ENCODE results near the gene RBMXL3. TPM values are rescaled to one million over a fixed set of nuclear protein-coding genes. Genes with fewer than 3 reads are reported as not detected.
"Not testable (repeated sequence)": the region's sequence is repeated elsewhere in the genome, so short reads cannot be mapped to it uniquely, and the experiment has no call there.

RBMXL3 gene
- total RNA-seq, 2 experiments from 2014 or later, result not detected

DNA sequence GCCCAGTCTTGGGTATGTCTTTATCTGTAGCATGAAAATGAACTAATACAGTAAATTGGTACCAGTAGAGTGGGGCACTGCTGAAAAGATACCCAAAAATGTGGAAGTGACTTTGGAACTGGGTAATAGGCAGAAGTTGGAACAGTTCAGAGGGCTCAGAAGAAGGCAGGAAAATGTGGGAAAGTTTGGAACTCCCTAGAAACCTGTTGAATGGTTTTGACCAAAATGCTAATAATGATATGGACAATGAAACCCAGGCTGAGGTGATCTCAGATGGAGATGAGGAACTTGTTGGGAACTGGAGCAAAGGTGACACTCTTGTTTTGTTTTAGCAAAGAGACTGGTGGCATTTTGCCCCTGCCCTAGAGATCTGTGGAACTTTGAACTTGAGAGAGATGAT, 20.3 kb downstream of the RBMXL3 start:
- H3K27me3 Mint-ChIP-seq; H3K27ac Mint-ChIP-seq; ATAC-seq; H3K4me3 Mint-ChIP-seq; DNase-seq; H3K4me1 Mint-ChIP-seq; CTCF ChIA-PET; H3K9me3 Mint-ChIP-seq (ENCODE audit: low read depth); H3K36me3 Mint-ChIP-seq: not testable (repeated sequence)

- ATAC-seq, result no peak
- no peaks in the 10 kb centered on the region for H3K9me3 Mint-ChIP-seq (ENCODE audit: low read depth)
- CTCF ChIA-PET, result no interaction called here
These were observed 24.9 kb downstream of the RBMXL3 start for GRCh38 chrX:115214151-115214550.

DNA sequence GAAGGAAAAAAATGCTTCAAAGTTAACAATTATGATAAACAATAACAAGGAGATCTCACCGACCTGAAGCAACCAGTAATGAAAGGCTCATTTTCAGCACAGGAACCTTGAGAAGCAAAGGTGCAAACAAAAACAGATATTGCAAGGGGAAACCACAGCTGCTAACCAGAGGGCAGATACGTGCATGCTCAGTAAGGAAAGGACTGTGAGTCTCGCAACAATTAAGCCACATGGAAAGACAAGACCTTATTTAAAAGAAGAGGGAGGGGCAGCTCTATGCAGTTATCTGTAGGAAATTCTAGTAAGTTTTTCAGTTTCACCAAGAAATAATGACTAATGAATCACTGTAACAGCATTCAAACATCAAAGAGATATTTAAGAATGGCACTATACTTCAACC, 25.4 kb downstream of the RBMXL3 start:
- no peak for ATAC-seq
- no peak for DNase-seq
- Mint-ChIP-seq H3K36me3 (no peaks in the 10 kb centered on the region), H3K9me3 (ENCODE audit: low read depth) (no peaks in the 10 kb centered on the region), H3K27me3 (no peaks in the 10 kb centered on the region), H3K4me3 (no peak overlapping the region), H3K4me1 (no peaks in the 10 kb centered on the region), H3K27ac (no peak overlapping the region)
- CTCF ChIA-PET, result no interaction called here

More at GRCh38 chrX:115214151-115214550, 24.9 kb downstream of the RBMXL3 start:
- Mint-ChIP-seq H3K36me3 (no peaks in the 10 kb centered on the region), H3K4me3 (no peak overlapping the region), H3K4me1 (no peaks in the 10 kb centered on the region), H3K27ac (no peak overlapping the region), H3K27me3 (no peaks in the 10 kb centered on the region)
- no peak for DNase-seq

DNA sequence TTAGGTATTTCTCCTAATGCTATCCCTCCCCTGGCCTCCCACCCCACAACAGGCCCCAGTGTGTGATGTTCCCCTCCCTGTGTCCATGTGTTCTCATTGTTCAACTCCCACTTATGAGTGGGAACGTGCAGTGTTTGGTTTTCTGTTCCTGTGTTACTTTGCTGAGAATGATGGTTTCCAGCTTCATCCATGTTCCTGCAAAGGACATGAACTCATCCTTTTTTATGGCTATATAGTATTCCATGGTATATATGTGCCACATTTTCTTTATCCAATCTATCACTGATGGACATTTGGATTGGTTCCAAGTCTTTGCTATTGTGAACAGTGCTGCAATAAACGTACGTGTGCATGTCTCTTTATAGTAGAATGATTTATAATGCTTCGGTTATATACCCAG, 28.1 kb downstream of the RBMXL3 start:
- H3K27ac Mint-ChIP-seq; H3K4me3 Mint-ChIP-seq; H3K4me1 Mint-ChIP-seq; CTCF ChIA-PET; ATAC-seq; H3K27me3 Mint-ChIP-seq; H3K36me3 Mint-ChIP-seq; H3K9me3 Mint-ChIP-seq (ENCODE audit: low read depth); DNase-seq: not testable (repeated sequence)

GRCh38 chrX:115226929-115227328, 37.7 kb downstream of the RBMXL3 start:
- Mint-ChIP-seq H3K27ac (no peak overlapping the region), H3K27me3 (no peaks in the 10 kb centered on the region), H3K36me3 (no peaks in the 10 kb centered on the region), H3K4me3 (no peak overlapping the region), H3K4me1 (no peaks in the 10 kb centered on the region), H3K9me3 (ENCODE audit: low read depth) (no peaks in the 10 kb centered on the region)
- CTCF ChIA-PET, result no interaction called here
- DNase-seq (no peak), ATAC-seq (no peak)

GRCh38 chrX:115229337-115230003, 40.3 kb downstream of the RBMXL3 start:
- no peak for DNase-seq
- Mint-ChIP-seq H3K36me3 (no peaks in the 10 kb centered on the region), H3K4me1 (no peaks in the 10 kb centered on the region), H3K4me3 (no peak overlapping the region), H3K9me3 (ENCODE audit: low read depth) (no peaks in the 10 kb centered on the region), H3K27me3 (peaks cover 12% of the 10 kb centered on the region), H3K27ac (no peak overlapping the region)
- no peak for ATAC-seq
- CTCF ChIA-PET, result no interaction called here

DNA sequence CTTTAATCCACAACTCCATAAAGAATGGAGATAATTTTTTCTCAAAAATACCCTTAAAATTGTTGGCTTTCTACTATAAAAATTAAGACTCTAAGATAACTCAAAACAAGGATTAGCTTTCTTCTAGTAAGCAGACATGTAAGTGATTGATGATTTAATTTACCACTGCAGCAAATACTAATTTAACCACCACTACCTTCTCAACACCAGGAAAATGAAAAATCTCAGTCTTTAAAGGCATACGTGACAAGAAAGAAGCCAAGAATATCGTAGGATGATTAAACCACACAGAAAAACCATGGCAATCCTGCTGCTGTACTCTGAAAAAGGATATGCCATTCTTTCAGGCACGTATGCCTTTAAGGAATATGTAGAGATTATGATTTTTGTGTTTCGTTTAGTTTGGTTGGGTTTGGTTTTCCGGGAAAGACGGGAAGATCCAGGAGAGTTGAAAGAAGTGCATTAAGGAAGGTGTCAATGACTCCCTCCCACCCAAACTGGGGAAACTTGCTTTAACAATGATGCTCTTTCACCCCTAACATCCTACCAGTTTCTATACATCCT, 43.8 kb downstream of the RBMXL3 start:
- CTCF ChIA-PET, result no interaction called here
- no peak overlapping the region for H3K27ac Mint-ChIP-seq
- DNase-seq (no peak), ATAC-seq (no peak)
- peaks cover 12% of the 10 kb centered on the region for H3K27me3 Mint-ChIP-seq
- no peaks in the 10 kb centered on the region for H3K36me3 Mint-ChIP-seq
- no peak overlapping the region for H3K4me3 Mint-ChIP-seq
- H3K9me3 Mint-ChIP-seq (ENCODE audit: low read depth), result no peaks in the 10 kb centered on the region
- H3K4me1 Mint-ChIP-seq, result no peaks in the 10 kb centered on the region

- CTCF ChIA-PET, result no interaction called here
- Mint-ChIP-seq H3K4me3 (no peak within 1 kb of the TSS), H3K27ac (no peak within 1 kb of the TSS), H3K36me3 (no peaks in the 10 kb centered on the region), H3K9me3 (ENCODE audit: low read depth) (no peaks in the 10 kb centered on the region), H3K27me3 (peaks cover 12% of the 10 kb centered on the region), H3K4me1 (no peaks in the 10 kb centered on the region)
- DNase-seq (no peak), ATAC-seq (no peak)
These were observed 44.6 kb downstream of the RBMXL3 start, which contains the start of gene LRCH2 for GRCh38 chrX:115233497-115234455. TSS of gene LRCH2 (minus strand) at chrX:115234096. CDS start at chrX:115234041, 55 bp downstream.

DNA sequence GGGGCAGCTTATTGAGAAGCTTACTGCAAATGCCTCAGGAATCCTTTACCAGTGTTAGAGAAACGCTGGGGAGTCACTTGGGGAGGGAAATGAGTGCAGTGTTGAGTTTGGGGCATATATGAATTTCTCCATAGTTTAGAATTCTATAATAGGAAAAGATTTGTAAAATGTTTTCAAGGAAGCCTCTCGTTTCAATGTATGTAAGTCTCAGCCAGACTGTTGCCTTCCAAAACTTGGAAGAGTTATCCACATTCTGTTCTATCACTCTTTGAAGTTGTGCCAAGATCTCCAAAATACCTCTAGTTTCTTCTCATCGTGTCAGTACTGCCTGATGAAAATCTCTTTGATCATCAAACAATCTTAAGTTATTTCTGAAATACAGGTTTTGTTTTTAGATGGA, 45.3 kb downstream of the RBMXL3 start:
- no peaks in the 10 kb centered on the region for H3K4me1 Mint-ChIP-seq
- H3K27me3 Mint-ChIP-seq, result peaks cover 12% of the 10 kb centered on the region
- no peaks in the 10 kb centered on the region for H3K9me3 Mint-ChIP-seq (ENCODE audit: low read depth)
- H3K27ac Mint-ChIP-seq, result no peak overlapping the region
- no peak overlapping the region for H3K4me3 Mint-ChIP-seq
- no peaks in the 10 kb centered on the region for H3K36me3 Mint-ChIP-seq
- DNase-seq (no peak), ATAC-seq (no peak)
- CTCF ChIA-PET, result no interaction called here

DNA sequence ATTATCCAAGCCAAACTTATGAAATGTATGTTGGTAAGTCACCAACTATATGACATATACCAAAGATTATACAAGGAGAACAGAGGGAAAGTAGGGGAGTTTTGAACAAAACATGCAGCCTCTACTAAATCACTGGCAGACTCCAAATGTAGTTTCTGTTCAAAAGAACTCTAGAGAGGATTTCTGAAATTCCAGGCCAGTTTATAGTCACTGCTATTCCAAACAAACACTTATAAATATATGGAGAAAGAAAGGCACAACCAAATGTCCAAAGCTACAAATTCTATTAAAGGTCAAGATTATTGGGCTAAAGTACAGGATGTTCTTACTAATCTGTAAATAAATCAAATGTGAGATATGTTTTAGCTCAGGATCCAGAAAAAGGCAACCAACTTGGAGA, 47.4 kb downstream of the RBMXL3 start:
- Mint-ChIP-seq H3K36me3 (no peaks in the 10 kb centered on the region), H3K4me3 (no peak overlapping the region), H3K4me1 (no peaks in the 10 kb centered on the region), H3K27me3 (peaks cover 12% of the 10 kb centered on the region), H3K27ac (no peak overlapping the region), H3K9me3 (ENCODE audit: low read depth) (no peaks in the 10 kb centered on the region)
- DNase-seq (no peak), ATAC-seq (no peak)
- CTCF ChIA-PET, result no interaction called here

DNA sequence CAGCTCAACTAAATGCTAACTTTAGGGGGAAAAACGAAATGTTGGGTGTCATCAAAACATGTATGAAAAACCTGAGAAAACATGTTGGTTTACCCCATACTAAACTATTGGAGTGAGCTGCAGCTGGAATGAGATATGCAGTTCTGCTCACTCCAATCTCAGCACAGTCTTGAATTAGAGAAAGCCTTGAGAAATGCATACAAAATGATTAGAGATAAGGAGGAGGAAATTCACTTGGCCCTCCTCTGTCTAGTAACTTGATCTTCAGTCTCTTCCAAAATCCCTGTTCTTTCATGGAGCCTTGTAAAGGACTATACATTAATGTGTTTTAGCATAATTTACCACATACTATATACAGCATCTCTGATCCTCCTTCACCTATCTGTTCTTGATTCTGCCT, 47.8 kb downstream of the RBMXL3 start:
- no peak overlapping the region for H3K4me3 Mint-ChIP-seq
- H3K27me3 Mint-ChIP-seq, result peaks cover 12% of the 10 kb centered on the region
- no peaks in the 10 kb centered on the region for H3K36me3 Mint-ChIP-seq
- CTCF ChIA-PET, result no interaction called here
- no peak overlapping the region for H3K27ac Mint-ChIP-seq
- no peaks in the 10 kb centered on the region for H3K4me1 Mint-ChIP-seq
- no peak for ATAC-seq
- H3K9me3 Mint-ChIP-seq (ENCODE audit: low read depth), result no peaks in the 10 kb centered on the region
- no peak for DNase-seq
